Loucy (cell line): Measurements from ENCODE around the gene CCDC8.
A peak's percentile ranks its signal among the peaks of the same experiment; 100 is the strongest.
"Not testable (repeated sequence)": the region's sequence is repeated elsewhere in the genome, so short reads cannot be mapped to it uniquely, and the experiment has no call there.

Experiments used
- H2AFZ ChIP-seq: fragments of 200-600 bp; sonication (generic); 2 replicates; pipeline ENCODE4 v1.6.0; 2016; ENCODE audit warnings: antibody characterized with exemption, mild to moderate bottlenecking, low read length, moderate library complexity
- H3F3A ChIP-seq: fragments of 200-600 bp; 2 replicates; pipeline ENCODE4 v1.6.0; 2016; ENCODE audit warnings: antibody characterized with exemption, low read depth, mild to moderate bottlenecking
- H3K27me3 ChIP-seq: fragments of 200-600 bp; sonication (generic); 2 replicates; pipeline ENCODE4 v1.6.1; 2014; ENCODE audit warnings: low read length, mild to moderate bottlenecking; ENCODE audit not compliant: insufficient read depth, poor library complexity, severe bottlenecking
- H3K36me3 ChIP-seq: fragments of 200-600 bp; sonication (generic); 2 replicates; pipeline ENCODE4 v1.6.1; 2016; ENCODE audit warnings: low read length; ENCODE audit not compliant: insufficient read depth
- H3K4me1 ChIP-seq: fragments of 200-600 bp; sonication (generic); 2 replicates; pipeline ENCODE4 v1.5.1; 2014; ENCODE audit warnings: low read length, mild to moderate bottlenecking; ENCODE audit not compliant: insufficient read depth, poor library complexity, severe bottlenecking
- H3K4me2 ChIP-seq: fragments of 200-600 bp; sonication (generic); 2 replicates; pipeline ENCODE4 v1.6.0; 2014; ENCODE audit warnings: antibody characterized with exemption, low read length, low read depth, mild to moderate bottlenecking; ENCODE audit not compliant: poor library complexity, severe bottlenecking
- H3K4me3 ChIP-seq: fragments of 200-600 bp; sonication (generic); 2 replicates; pipeline ENCODE4 v1.5.1; 2014; ENCODE audit warnings: low read length, mild to moderate bottlenecking, mixed read lengths; ENCODE audit not compliant: poor library complexity, severe bottlenecking
- H3K79me2 ChIP-seq: fragments of 200-600 bp; sonication (generic); 2 replicates; pipeline ENCODE4 v1.6.1; 2014; ENCODE audit warnings: low read length; ENCODE audit not compliant: insufficient read depth
- H3K9ac ChIP-seq: fragments of 200-600 bp; sonication (generic); 2 replicates; pipeline ENCODE4 v1.6.0; 2014; ENCODE audit warnings: mild to moderate bottlenecking, low read depth, low read length, moderate library complexity; ENCODE audit not compliant: poor library complexity, severe bottlenecking
- H3K9me2 ChIP-seq: fragments of 200-600 bp; sonication (generic); replicated peaks from 2 replicates; pipeline ENCODE4 v1.6.1; 2016; ENCODE audit warnings: low read depth, low read length, mixed read lengths
- H3K9me3 ChIP-seq: fragments of 200-600 bp; sonication (generic); 2 replicates; pipeline ENCODE4 v1.6.1; 2014; ENCODE audit warnings: mild to moderate bottlenecking, antibody characterized with exemption, low read length, low read depth; ENCODE audit not compliant: insufficient read depth
- H4K20me1 ChIP-seq: fragments of 200-600 bp; sonication (generic); 2 replicates; pipeline ENCODE4 v1.6.0; 2014; ENCODE audit warnings: antibody characterized with exemption, low read length, mild to moderate bottlenecking; ENCODE audit not compliant: insufficient read depth, poor library complexity, severe bottlenecking
- CTCF ChIP-seq: fragments of 200-600 bp; sonication (generic); conservative IDR thresholded peaks from 2 replicates; pipeline ENCODE4 v1.5.1; 2014; ENCODE audit warnings: mild to moderate bottlenecking, antibody characterized with exemption, low read length
- EZH2phosphoT487 ChIP-seq: fragments of 200-600 bp; IDR thresholded peaks from 2 replicates; pipeline ENCODE4 v1.6.1; 2018; ENCODE audit warnings: antibody characterized with exemption, mild to moderate bottlenecking, moderate library complexity, borderline replicate concordance

CCDC8 gene

GRCh38 chr19:46442808-46443450 lies 29.6 kb upstream of the CCDC8 start:
- Histone ChIP-seq H3K9ac (no peak overlapping the region), H3K4me2 (no peak overlapping the region), H4K20me1 (no peaks in the 10 kb centered on the region), H3F3A (no peaks in the 10 kb centered on the region), H3K27me3 (no peaks in the 10 kb centered on the region), H3K9me2 (no peaks in the 10 kb centered on the region), H3K4me1 (no peaks in the 10 kb centered on the region), H3K4me3 (no peak overlapping the region), H3K36me3 (no peaks in the 10 kb centered on the region), H3K9me3 (no peaks in the 10 kb centered on the region), H2AFZ (no peak overlapping the region), H3K79me2 (no peaks in the 10 kb centered on the region)
- TF ChIP-seq EZH2phosphoT487 (no peak), CTCF (no peak)

- Histone ChIP-seq H3K4me1 (no peaks in the 10 kb centered on the region), H3K36me3 (no peaks in the 10 kb centered on the region), H3K9ac (no peak overlapping the region), H2AFZ (peak overlapping the region; percentile 57; the same call in 1 of the 2 replicates), H3K4me2 (no peak overlapping the region), H3K79me2 (no peaks in the 10 kb centered on the region), H3K4me3 (no peak overlapping the region), H3K27me3 (no peaks in the 10 kb centered on the region), H3K9me2 (no peaks in the 10 kb centered on the region), H4K20me1 (no peaks in the 10 kb centered on the region), H3F3A (no peaks in the 10 kb centered on the region), H3K9me3 (no peaks in the 10 kb centered on the region)
- TF ChIP-seq EZH2phosphoT487 (no peak), CTCF (no peak)
Observed at GRCh38 chr19:46441866-46442265, 28.5 kb upstream of the CCDC8 start.

GRCh38 chr19:46435689-46436088 lies 22.3 kb upstream of the CCDC8 start:
- H3K36me3 ChIP-seq, H3K9ac ChIP-seq, H3K4me1 ChIP-seq, H4K20me1 ChIP-seq, H3K4me2 ChIP-seq, H3K9me3 ChIP-seq, H3K9me2 ChIP-seq, H3F3A ChIP-seq, H3K79me2 ChIP-seq, H3K4me3 ChIP-seq, H3K27me3 ChIP-seq, H2AFZ ChIP-seq: not testable (repeated sequence)

- H3K9me3 ChIP-seq = no peaks in the 10 kb centered on the region
- H3K9me2 ChIP-seq = no peaks in the 10 kb centered on the region
- H3F3A ChIP-seq = no peaks in the 10 kb centered on the region
- H3K4me2 ChIP-seq = no peak overlapping the region
- H3K4me3 ChIP-seq = no peak overlapping the region
- no peaks in the 10 kb centered on the region for H3K27me3 ChIP-seq
- no peak overlapping the region for H3K9ac ChIP-seq
- no peaks in the 10 kb centered on the region for H3K4me1 ChIP-seq
- TF ChIP-seq EZH2phosphoT487 = no peak
- TF ChIP-seq CTCF = no peak
- no peaks in the 10 kb centered on the region for H3K36me3 ChIP-seq
- H2AFZ ChIP-seq = no peak overlapping the region
- no peaks in the 10 kb centered on the region for H4K20me1 ChIP-seq
- H3K79me2 ChIP-seq = no peaks in the 10 kb centered on the region
Observed at GRCh38 chr19:46435009-46435408, 21.6 kb upstream of the CCDC8 start.

- H3K4me2 ChIP-seq, H2AFZ ChIP-seq, H3K4me3 ChIP-seq, H3K27me3 ChIP-seq, H3K9ac ChIP-seq, H3K36me3 ChIP-seq, H3K9me2 ChIP-seq, H3K79me2 ChIP-seq, H4K20me1 ChIP-seq, H3F3A ChIP-seq, H3K9me3 ChIP-seq, H3K4me1 ChIP-seq: not testable (repeated sequence)
Observed at GRCh38 chr19:46433470-46433869, 20.1 kb upstream of the CCDC8 start.
